Left hindlimb (tissue), 1 donor: ENCODE measurements around the gene ME3.
"Not testable (repeated sequence)": the region's sequence is repeated elsewhere in the genome, so short reads cannot be mapped to it uniquely, and the experiment has no call there.

ENCODE experiments used
- DNase-seq: peaks from one replicate; pipeline ENCODE4 v3.0.0-alpha.2; 2018

ME3 gene

DNA sequence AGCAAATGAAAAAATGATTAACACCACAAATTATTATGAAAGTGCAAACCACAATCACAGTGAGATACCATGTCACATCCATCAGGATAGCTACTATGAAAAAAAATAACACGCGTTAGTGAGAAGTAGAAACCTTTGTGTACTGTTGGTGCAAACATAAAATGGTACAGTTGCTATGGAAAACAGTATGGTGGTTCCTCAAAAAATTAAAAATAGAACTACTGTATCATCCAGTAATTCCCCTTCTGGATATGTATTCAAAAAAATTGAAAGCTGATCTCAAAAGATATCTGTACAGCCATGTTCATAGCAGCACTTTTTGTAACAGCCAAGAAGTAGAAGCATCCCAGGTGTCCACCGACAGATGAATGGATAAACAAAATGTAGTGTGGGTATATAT is 254.3 kb downstream of the ME3 start:
- DNase-seq, result no peak

GRCh38 chr11:86416951-86417350 is 255.5 kb downstream of the ME3 start:
- DNase-seq, result not testable (repeated sequence)

GRCh38 chr11:86416494-86416893 is 255.9 kb downstream of the ME3 start:
- no peak for DNase-seq

GRCh38 chr11:86415026-86415425 is 257.4 kb downstream of the ME3 start:
- DNase-seq, result no peak

- no peak for DNase-seq
These were observed 258.4 kb downstream of the ME3 start for GRCh38 chr11:86414032-86414431.

GRCh38 chr11:86408845-86409244 is 263.6 kb downstream of the ME3 start:
- DNase-seq, result no peak

GRCh38 chr11:86403458-86403857 is 269.0 kb downstream of the ME3 start:
- no peak for DNase-seq

DNA sequence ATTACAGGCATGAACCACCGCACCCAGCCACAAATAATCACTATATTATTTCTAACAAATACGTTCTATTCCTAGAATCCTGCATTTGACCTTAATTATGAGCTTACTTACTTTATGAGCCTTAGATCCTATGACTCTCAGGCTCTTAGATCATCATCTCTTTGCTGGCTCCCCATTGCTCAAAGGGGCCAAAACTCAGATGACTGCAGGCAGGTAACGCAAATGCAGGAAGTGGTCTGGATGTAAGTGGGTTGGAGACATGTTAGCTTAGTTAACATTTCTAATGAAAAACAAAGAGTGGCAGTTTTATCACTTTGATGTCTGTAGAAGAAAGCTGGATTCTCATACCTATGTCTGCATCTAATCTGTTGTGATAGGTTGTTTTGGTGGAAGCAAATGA is 274.3 kb downstream of the ME3 start:
- DNase-seq, result no peak

GRCh38 chr11:86397351-86397750 is 275.1 kb downstream of the ME3 start:
- no peak for DNase-seq

- DNase-seq, result no peak
These were observed 276.0 kb downstream of the ME3 start for GRCh38 chr11:86396396-86396795.

DNA sequence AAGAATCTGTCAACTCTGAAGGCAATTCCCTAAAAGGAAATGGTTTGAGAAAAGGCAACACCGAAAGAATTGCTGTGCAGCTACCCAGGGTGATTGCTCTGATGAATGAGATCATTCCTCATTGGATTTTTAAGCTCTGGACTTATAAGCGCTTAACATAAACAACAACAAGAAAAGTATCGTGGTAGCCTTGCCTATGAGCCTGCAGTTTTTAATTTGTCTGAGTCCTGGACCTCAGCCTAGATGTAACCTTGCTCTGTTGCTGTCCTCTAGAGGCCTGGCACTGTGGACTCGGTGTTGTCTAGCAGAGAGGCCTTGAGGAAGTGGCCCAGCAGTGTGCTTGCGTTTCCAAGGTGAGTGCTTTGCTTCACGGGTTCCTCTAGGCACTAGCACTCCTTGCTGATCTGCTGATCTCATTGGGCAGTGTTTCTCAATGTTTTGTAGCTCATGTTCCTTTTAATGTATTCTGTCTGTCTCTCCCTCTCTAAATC is 277.3 kb downstream of the ME3 start:
- DNase-seq, result no peak
